NCI-H345 treated with DMSO at 0.1 percent for 48 hours (cell line): ENCODE data around the gene EXOC2.

Source experiments
- DNase-seq: peaks from one replicate; lab custom pipeline; 2025; ENCODE audit not compliant: unreplicated experiment; lab: John Stamatoyannopoulos, UW

EXOC2 gene

GRCh38 chr6:447381-448165 is 245.4 kb downstream of the EXOC2 start:
- no peak for DNase-seq

DNA sequence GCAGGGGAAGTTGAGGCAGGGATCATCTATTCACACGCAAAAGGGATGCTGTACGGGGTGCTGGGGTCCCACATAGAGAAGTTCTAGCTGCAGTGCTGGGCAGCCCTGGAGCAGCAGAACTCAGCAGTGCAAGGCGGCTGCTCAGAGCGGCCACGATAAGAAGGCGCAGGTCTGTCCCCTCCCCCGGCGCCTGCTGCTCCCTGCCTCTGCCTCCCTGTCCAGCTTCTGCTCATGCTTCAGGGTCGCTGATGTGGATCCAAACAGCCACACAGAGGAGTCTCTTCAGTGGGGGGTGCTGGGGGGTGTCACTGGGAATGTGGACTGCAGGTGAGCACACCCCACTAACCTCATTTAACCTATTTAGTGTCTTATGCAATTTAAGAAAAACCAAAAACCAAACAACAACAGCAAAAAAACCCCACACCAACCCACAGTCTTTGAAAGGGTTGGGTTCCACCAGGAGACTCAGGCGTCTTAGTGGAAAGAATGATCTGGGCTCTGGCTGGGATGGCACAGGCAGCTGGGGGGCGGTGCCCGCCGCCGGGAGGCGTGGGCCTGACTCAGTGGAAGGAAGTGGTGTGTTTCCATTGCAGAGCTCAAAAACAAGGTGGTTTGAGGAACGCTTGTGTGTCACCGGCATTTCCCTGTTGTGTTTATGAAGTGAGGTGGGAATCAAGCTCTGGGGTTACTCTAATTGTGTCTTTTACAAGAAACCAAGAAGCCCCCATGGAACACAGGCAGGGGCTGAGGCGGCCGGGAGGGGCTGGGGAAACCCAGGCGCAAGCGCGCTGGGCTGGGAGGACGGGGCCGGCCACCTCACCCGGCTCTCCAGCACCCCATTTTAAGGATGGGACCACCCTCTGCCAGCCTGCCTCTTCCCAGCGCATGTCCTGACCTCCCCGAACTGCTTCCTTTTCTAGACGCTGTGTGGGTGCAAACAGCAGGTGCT is 246.2 kb downstream of the EXOC2 start:
- DNase-seq = no peak

DNA sequence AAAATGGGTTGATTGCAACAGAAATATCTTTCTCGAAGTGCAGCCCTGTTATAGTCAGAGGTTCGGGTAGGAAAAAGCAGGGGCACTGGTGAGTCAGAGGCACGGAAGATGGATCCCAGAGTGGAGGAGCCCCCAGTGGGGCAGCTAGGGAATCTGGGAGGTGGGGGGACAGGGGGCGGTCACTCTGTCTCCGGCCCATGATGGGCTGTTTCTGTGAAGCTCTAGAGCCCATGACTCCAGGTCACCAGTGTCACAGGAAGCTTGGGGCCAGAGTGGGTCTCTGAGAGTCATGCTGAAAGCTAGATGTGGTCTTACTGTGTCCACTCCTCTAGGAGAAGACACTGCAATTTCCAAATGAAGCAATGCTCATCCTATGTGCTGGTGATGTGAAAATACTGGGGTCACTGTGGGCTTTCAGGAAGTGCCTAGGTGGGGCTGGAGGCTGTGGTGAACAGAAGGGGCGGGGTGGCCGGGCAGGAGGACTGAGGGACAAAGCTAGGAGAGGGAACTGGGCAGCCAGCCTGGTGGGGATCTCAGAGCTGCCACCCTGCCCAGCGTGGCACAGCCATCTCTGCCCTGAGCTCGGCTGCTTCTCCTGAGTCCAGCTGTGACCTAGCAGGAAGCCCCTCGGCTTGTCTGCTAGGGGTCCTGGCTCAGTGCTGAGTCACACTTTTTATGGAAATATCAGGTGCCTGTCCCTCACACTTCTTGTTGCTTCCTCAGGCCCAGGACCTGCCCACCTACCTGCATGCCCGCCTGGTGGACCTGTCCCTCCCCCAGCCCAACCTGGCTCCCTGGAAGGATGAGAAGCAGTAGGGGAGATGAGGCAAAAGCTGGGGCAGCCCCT is 247.1 kb downstream of the EXOC2 start:
- DNase-seq = no peak

DNA sequence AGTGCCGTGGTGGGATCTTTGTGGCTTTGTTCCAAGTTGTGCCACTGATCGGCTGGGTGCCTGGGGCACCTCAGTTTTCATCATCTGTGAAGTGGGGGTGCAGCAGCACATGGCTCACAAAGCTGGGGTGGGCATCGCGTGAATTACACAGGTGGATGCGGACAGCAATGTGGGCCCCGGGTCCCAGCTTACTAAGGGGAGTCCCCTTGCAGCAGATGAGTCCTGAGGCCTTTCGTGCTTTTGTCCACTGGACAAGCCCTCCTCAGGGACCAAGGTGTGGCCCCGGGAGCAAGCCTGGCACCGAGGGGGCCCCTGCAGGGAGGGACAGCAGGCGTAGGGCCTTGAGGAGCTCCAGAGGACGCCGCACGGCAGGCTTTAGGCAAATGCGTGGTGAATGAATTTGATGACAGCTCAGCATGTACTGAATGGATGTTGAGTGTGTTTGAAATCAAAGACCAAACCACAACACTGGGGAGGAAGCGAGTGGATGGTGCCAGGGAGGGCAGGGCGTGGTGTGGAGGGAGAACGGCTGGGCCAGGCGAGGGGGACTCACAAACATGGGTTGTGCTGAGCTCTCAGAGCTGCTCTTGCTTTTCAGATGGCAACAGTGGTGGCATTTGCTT is 248.2 kb downstream of the EXOC2 start:
- DNase-seq = no peak

- no peak for DNase-seq
Observed at GRCh38 chr6:443621-444159, 249.2 kb downstream of the EXOC2 start.

GRCh38 chr6:441126-441920 is 251.6 kb downstream of the EXOC2 start:
- no peak for DNase-seq

DNA sequence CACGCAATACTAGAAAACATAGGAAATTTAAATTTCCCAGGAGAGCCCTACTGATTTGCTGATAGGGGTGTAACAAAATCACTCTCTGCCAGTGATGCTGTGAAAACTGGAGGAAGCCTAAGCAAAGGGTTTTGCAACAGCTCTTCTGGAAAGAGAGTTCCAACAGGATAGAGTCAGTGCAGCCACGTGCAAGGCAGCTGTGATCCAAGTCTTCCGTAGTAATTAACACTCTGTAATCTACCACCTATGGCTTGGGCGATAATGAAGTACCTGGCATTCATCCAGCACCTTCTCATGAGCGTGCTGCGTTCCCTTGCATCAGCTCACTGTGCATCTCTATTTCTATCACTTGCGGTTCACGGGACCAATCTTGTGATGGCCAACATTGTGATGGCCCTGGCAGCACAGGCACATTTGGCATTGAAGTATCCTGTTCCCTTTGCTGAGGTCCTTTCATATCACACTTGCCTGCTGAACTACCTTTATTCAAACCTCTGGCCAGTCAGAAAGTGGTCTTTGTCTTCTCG is 253.2 kb downstream of the EXOC2 start:
- DNase-seq = no peak

DNA sequence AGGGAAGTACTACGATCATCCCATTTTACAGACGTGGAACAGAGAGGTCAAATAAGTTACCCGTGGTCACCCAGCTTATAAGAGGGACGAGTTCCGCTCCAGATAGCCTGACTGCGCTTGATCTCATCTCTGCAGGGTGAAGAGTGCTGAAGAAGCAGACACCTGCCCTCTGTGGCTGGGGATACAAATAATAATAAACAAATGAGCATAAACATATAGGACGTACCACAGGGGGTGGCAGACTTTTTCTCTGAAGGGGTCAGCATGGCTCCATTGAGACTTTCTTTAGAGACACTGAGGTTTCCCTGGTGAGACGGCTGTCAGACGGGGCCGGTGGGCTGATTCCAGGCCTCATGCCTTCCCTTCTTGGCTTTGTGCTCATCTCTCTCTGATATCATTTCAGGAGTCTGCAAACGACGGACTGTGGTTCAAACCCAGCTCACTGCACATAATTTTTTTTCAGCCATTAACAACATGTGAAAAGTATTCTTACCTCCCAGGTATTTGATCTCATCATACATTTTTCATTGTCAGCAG is 254.2 kb downstream of the EXOC2 start:
- no peak for DNase-seq

GRCh38 chr6:437037-437392 is 255.9 kb downstream of the EXOC2 start:
- DNase-seq = no peak

DNA sequence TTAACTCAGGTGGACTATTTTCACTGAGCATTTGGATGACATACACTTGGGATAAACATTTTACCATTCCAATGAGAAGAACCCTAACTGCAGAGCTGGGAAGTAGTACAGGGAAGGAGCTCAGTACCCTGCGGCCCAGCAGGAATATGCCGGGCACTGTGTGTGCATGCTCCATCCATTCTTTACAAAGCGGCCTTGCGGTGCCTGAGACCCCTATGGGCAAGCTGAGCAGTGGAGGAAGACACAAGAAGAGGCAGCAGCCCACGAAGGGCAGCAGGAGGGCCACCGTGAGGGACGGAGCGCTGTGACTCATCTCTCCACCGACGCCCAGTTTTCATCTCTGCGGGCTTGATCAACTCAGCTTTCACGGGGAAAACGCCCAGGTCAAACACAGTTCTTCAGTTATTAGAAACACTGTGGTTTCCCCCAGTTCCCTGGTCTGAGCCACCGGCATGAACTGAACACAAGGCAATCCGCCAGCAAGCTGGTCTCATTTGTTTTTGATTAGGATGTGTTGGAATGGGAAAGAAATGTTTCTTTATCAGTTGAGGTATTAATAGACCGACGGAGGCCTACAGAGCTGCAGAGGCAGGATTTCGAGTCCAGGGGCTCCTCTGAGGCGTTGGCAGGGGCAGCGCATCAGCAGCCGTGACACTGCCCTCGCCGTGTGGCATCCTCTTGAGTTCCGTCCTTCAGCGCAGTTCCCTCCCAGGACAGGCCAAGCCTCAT is 256.5 kb downstream of the EXOC2 start:
- DNase-seq = no peak

GRCh38 chr6:435441-436307 is 257.3 kb downstream of the EXOC2 start:
- DNase-seq = no peak
